Epithelial cell of umbilical artery (primary cell): Measurements from ENCODE around the gene SFT2D1. TPM values are rescaled to one million over a fixed set of nuclear protein-coding genes. Genes with fewer than 3 reads are reported as not detected.

Experiments used
- total RNA-seq: library from RNA; depleted of rRNA; stranded (reverse); fragments of >200 nt; gene quantifications from 2 replicates; pipeline ENCODE4 v1.2.3, GENCODE V29; 2014

The SFT2D1 gene
- 35.7 and 43.6 TPM in 2 replicates for total RNA-seq

DNA sequence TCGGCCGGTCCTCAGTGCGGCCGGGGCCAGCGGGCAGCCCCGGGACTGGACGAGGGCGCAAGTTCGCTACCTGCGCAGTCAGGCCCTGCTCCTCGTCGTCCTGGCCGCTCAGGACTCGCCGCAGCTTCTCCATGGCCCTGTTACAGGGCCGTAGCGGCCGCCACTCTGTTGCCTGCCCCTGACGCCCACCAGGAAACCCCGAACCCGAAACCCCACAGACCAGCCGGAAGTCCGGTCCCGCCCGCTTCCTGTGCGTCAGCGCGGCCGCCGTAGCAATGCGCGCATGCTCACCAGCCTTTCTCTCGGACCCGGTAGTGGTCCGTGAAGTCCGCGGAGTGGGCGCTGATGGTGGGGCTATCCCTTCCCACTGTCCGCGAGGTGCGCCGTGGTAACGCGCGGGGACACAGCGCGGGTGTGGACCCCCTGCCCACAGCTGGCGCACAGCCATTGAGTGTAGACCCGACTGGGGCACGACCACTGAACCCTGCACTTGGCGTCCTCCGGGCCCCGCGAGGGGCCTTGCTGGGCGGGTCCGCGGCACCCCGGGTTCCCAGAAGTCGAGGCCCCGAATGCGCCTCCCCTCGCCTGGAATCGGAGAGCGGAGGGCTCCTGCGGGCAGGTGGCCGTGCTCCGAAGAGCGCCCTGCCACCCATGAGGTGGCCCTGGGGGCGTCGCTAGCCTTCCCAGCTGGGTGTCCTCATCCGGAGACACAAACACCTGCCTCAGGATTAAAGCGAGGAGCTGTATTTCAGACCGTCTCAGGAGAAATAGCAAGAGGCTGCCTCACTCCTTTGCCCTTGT is at the start of gene SFT2D1:
Gene SFT2D1 (minus strand): TSS at position 197 of the 801 bp plus-strand sequence. CDS start 64 bp downstream, at position 133.

DNA sequence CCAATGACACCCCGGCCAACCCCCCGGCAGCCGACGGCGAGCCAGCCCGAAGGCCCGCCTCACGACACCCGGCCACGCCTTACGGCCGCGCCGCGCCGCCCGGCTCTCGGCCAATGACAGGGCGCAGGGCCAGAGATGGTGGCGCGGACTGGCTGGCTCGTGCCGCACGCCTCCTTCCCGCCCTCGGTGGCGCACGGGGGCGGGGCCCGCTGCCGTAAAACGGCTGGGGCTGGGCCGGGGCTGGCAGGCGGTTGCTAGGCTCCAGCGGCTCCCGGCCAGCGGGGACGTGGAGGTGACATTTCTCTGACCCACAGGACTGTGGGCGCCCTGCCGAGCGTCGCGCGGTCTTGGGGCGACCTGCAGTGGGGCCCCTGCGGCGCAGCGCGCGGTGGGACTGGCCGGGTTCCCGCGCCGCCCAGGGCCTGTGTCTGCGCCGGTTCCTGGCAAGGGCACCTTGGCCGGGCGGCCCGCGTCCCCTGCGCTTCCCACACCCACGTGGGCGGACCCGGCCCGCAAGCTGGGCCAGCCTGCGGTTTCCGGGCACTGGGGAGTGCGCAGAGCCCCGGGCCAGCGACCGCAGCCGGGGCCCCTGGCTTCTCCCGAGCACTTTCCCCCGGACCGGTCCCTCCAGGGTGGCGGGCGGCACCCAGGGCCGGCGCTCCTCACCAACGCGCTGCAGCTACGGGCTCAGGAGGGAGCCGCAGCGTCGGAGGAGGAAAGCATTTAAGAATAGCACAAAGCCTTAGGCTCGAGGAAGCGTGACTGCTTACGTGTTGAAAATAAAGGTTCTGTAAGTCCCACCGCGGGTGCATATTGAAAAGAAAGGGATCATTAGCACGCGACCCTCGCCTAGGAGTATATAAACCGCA is 40.8 kb upstream of the SFT2D1 start, which contains the start of gene MPC1:
Gene MPC1 (minus strand): TSS at position 8 of the 869 bp plus-strand sequence. CDS start 64 bp downstream, outside the sequence.

DNA sequence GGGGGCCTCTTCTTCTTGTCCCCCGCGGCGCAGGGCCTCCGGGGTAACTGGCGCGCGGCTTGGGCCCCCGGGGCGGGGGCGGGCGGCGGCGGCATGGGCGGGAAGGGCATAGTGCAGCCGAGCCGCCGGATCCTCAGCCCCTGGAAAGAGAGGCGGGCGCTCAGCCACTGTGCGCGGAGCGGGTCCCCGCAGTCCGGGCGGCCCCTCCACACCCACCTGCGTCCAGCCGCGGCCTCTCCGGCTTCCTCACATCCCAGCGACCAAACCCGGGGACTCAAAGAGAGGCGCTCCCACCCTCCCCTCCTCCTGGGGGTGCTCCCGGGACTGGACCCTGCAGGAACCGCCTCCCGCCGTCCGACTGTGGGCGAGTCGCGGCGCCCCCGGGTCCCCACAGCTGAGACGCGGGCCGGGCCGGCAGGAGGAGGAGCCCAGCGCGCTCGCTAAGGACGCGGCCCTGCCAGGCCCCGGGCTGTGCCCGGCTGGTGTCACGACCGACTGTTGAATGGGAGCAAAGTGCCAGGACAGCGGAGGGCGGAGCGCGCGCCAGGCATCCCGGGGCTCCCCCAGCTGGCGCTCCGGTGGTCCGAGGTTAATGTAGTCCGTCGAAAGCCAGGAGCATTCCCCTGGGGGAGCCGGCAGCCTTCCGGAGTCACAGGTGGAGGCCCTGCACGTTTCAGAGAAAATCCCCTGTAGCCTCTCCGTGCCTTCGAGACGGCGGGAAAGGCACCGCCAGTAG is 34.1 kb downstream of the SFT2D1 start, which contains the start of gene PRR18:
Gene PRR18 (minus strand): TSS at position 360 of the 736 bp plus-strand sequence. CDS start 250 bp downstream, at position 110.

Other genes starting within 250 kb of the SFT2D1 start
- gene TBXT, start 174.7 kb downstream of the SFT2D1 start, total RNA-seq, result not detected in 2 replicates
- not detected in 2 replicates for gene PRR18, start 34.2 kb downstream of the SFT2D1 start, total RNA-seq
- gene MPC1, start 40.4 kb upstream of the SFT2D1 start, total RNA-seq, result 30.5 and 31.8 TPM in 2 replicates
- gene RAMACL, start 244.1 kb upstream of the SFT2D1 start, total RNA-seq, result 1.6 and 2.4 TPM in 2 replicates